ENCODE results near the gene ANO3. TPM values are rescaled to one million over a fixed set of nuclear protein-coding genes. Genes with fewer than 3 reads are reported as not detected.
A peak's percentile ranks its signal among the peaks of the same experiment; 100 is the strongest.

ANO3 gene
- total and polyA plus RNA-seq, 2 donors from 2014 or later, result 0.30 to 1.5 TPM

- no peaks in the 10 kb centered on the region for H3K9me3 ChIP-seq (ENCODE audit: control insufficient read depth in 2 of 3, insufficient read depth in 1 of 3, low read length in 3 of 3)
- no peaks in the 10 kb centered on the region for H3K27me3 ChIP-seq (ENCODE audit: control insufficient read depth, insufficient read depth, low read length)
- TF ChIP-seq CTCF (IDR thresholded peaks at IDR 0.05; ENCODE audit: borderline replicate concordance, extremely low read depth, insufficient read depth), result no peak
- no peak overlapping the region for H3K27ac ChIP-seq (ENCODE audit: low read depth in 2 of 2, low read length in 2 of 2)
- H3K4me3 ChIP-seq (ENCODE audit: low read length in 3 of 3), result no peak overlapping the region
- peaks cover 0 to 17% (median 3%) of the 10 kb centered on the region in 3 donors for H3K36me3 ChIP-seq (ENCODE audit: control insufficient read depth in 2 of 3, insufficient read depth in 3 of 3, low read length in 3 of 3)
- H3K4me1 ChIP-seq (ENCODE audit: control insufficient read depth in 2 of 3, insufficient read depth in 2 of 3, low read depth in 1 of 3, low read length in 3 of 3), result no peaks in the 10 kb centered on the region
- no peak for FAIRE-seq
- intact Hi-C loops (cut with DNase I), result no loop called here
- no peak overlapping the region for H3K9ac ChIP-seq (ENCODE audit: low read length in 3 of 3)
- DNase-seq, result peak in 2 of 5 donors; percentile 46 to 68
These were observed 370.5 kb downstream of the ANO3 start for GRCh38 chr11:26702406-26702805.

GRCh38 chr11:26703411-26704191, 371.7 kb downstream of the ANO3 start:
- no peak for FAIRE-seq
- Histone ChIP-seq H3K27me3 (ENCODE audit: control insufficient read depth, insufficient read depth, low read length) (no peaks in the 10 kb centered on the region), H3K4me1 (ENCODE audit: control insufficient read depth in 2 of 3, insufficient read depth in 2 of 3, low read depth in 1 of 3, low read length in 3 of 3) (no peaks in the 10 kb centered on the region), H3K27ac (ENCODE audit: low read depth in 2 of 2, low read length in 2 of 2) (no peak overlapping the region), H3K36me3 (ENCODE audit: control insufficient read depth in 2 of 3, insufficient read depth in 3 of 3, low read length in 3 of 3) (peaks cover 0 to 15% (median 3%) of the 10 kb centered on the region in 3 donors), H3K4me3 (ENCODE audit: low read length in 3 of 3) (no peak overlapping the region), H3K9me3 (ENCODE audit: control insufficient read depth in 2 of 3, insufficient read depth in 1 of 3, low read length in 3 of 3) (no peaks in the 10 kb centered on the region), H3K9ac (ENCODE audit: low read length in 3 of 3) (no peak overlapping the region)
- intact Hi-C loops (cut with DNase I), result no loop called here
- no peak for DNase-seq
- no peak for TF ChIP-seq CTCF (IDR thresholded peaks at IDR 0.05; ENCODE audit: borderline replicate concordance, extremely low read depth, insufficient read depth)

- FAIRE-seq (no peak), DNase-seq (no peak)
- H3K4me3 ChIP-seq (ENCODE audit: low read length in 3 of 3), result no peak overlapping the region
- peaks cover 0 to 18% (median 3%) of the 10 kb centered on the region in 3 donors for H3K36me3 ChIP-seq (ENCODE audit: control insufficient read depth in 2 of 3, insufficient read depth in 3 of 3, low read length in 3 of 3)
- H3K27me3 ChIP-seq (ENCODE audit: control insufficient read depth, insufficient read depth, low read length), result no peaks in the 10 kb centered on the region
- TF ChIP-seq CTCF (IDR thresholded peaks at IDR 0.05; ENCODE audit: borderline replicate concordance, extremely low read depth, insufficient read depth), result no peak
- H3K4me1 ChIP-seq (ENCODE audit: control insufficient read depth in 2 of 3, insufficient read depth in 2 of 3, low read depth in 1 of 3, low read length in 3 of 3), result no peaks in the 10 kb centered on the region
- no peaks in the 10 kb centered on the region for H3K9me3 ChIP-seq (ENCODE audit: control insufficient read depth in 2 of 3, insufficient read depth in 1 of 3, low read length in 3 of 3)
- H3K27ac ChIP-seq (ENCODE audit: low read depth in 2 of 2, low read length in 2 of 2), result no peak overlapping the region
- intact Hi-C loops (cut with DNase I), result no loop called here
- H3K9ac ChIP-seq (ENCODE audit: low read length in 3 of 3), result no peak overlapping the region
These were observed 372.3 kb downstream of the ANO3 start for GRCh38 chr11:26704249-26704648.
